ENCODE data around the gene TMEM63A.

Gene TMEM63A

GRCh38 chr1:225907341-225907740 is 25.2 kb upstream of the TMEM63A start:
- DNase-seq (ENCODE audit: low spot score) = no peak
- no peak for TF ChIP-seq CTCF (IDR thresholded peaks at IDR 0.05; ENCODE audit: extremely low read depth, missing control alignments)

GRCh38 chr1:225906467-225906866 is 24.3 kb upstream of the TMEM63A start:
- DNase-seq (ENCODE audit: low spot score) = no peak
- no peak for TF ChIP-seq CTCF (IDR thresholded peaks at IDR 0.05; ENCODE audit: extremely low read depth, missing control alignments)

GRCh38 chr1:225903623-225904022 is 21.4 kb upstream of the TMEM63A start:
- no peak for DNase-seq (ENCODE audit: low spot score)
- no peak for TF ChIP-seq CTCF (IDR thresholded peaks at IDR 0.05; ENCODE audit: extremely low read depth, missing control alignments)

GRCh38 chr1:225899044-225899925 is 17.1 kb upstream of the TMEM63A start:
- TF ChIP-seq CTCF (IDR thresholded peaks at IDR 0.05; ENCODE audit: extremely low read depth, missing control alignments) = no peak

GRCh38 chr1:225897595-225898514 is 15.7 kb upstream of the TMEM63A start:
- no peak for TF ChIP-seq CTCF (IDR thresholded peaks at IDR 0.05; ENCODE audit: extremely low read depth, missing control alignments)
- no peak for DNase-seq (ENCODE audit: low spot score)

More at GRCh38 chr1:225899044-225899925, 17.1 kb upstream of the TMEM63A start:
- DNase-seq (ENCODE audit: low spot score) = no peak

- peak; percentile 92 for DNase-seq (ENCODE audit: low spot score)
- TF ChIP-seq CTCF (IDR thresholded peaks at IDR 0.05; ENCODE audit: extremely low read depth, missing control alignments) = no peak
Observed at GRCh38 chr1:225896937-225897549, 14.9 kb upstream of the TMEM63A start.
